Activated CD4-positive, alpha-beta T cell treated with anti-CD3 and anti-CD28 coated beads, Interleukin-2, amount 50 U/mL, for 16 hours (primary cell): ENCODE results near the gene PPM1A.
A peak's percentile ranks its signal among the peaks of the same experiment; 100 is the strongest.

ENCODE experiments used
- DNase-seq: peaks from one replicate; pipeline ENCODE4 v3.0.0-alpha.2; 2020

Gene PPM1A

DNA sequence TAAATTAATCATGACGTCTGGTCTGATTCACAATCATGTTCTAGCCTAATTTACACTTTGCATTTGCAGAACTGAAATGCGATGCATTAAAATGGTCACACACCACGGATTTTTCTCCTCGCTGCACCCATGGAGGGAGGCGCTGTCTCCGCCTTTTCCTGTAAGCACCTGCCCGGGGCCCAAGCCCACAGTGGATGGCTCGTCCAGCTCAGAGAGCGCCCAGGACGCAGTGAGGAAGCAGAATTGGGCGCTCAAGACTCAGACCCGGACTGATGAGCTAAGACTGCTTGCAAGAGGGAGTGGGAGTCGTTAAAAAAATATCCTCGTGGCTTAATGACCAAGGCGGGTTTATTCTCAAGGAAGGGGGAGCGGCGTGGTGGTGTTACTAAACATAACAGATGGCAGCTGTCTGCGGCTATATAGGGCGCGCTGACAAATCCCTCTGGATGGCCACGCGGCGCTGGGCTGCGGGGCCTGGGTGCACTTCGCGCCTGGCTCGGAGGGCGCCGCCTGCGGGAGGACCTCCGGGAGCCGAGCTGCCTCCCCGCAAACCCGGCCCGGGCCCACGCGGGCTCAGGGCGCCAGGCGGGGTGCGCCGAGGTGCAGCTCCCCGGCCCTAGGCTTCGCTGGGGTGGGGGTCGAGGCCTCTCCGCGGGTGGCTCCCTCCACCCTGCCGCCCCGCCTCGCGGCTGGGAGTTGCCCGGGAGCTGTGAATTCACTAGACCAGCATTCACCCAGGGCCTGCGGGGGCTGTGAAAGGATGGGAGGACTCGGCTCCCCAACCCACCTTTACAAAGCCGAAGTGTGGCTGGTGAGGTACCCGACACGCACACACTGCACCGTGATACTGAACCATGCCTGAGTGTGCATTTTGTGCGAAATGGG is 78.7 kb downstream of the PPM1A start:
- DNase-seq = peak; percentile 41

DNA sequence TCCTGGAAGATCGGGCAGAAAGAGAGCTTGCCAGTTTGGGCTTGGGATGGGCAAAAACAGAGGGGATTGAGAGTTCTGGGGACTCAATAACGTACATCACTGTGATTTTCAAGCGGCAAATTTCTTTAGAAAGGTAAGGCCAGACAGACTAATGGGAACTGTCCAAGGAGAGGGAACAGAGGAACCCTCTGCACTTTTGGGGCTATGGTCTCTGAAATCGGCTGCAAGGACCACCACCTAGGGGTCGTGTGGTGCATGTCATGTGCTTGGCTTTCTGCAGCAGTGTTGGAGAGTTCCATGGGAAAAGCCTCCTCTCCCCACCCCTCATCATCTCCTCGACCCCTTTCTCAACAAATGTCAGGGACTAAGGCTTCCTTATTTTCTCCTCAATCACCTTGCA is 79.6 kb downstream of the PPM1A start:
- DNase-seq = no peak

DNA sequence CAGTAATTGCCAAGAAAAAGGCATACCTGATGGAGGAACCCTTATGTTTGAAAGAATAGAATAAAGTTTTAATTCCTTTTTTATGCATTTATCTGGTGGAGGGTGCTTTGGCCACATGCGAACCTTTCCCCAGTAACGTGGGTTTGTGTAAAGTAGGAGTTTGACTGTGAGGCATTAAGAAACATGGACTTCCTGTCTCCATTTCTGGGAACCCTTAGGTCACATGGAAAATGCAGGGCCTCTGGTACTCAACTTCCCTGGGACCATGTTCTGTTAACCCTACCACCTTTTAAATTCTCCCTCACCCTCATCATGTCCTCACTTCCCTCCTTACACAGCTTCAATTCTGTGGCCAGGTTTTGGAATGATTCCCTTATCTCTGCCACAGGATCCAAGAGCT is 80.3 kb downstream of the PPM1A start:
- DNase-seq = no peak

DNA sequence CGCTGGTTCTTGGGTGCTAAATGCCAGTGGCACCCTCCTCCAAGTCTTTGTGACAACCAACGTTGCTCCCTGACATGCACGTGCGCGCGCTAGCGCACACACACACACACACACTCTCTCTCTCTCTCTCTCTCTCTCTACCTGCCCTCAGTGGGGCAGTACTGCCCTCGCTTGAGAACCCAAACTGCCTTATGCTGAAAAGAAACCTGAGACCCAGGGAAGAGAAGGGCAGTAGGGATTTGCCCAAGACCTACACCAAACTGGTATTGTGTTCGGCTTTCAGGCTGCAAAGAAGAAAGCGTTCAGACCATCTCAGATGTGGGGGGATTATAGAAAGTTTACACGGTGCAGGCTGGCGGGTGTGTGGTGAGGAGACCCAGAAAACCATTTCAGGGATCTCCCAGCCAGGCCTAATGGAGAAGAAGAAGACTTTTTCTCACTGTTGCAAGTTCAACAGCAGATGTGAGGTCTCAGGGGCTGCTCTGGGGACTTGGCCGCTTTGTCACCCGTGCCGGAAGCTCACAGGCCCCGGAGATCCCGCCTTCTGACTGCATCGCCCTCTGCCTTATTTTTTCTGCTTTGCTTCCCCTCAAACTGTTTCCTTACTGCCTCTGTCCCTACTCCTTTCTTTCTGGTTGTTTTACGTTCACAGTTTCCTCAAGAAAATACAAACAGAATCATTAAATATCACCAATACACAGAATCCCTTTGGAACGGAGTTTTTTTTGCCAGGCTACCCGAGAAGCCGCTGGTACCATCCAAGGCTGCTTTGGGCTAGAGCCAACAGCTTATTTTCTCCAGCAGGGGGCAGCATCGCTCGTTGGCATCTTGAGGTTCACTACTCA is 82.4 kb downstream of the PPM1A start:
- DNase-seq = peak; percentile 84

DNA sequence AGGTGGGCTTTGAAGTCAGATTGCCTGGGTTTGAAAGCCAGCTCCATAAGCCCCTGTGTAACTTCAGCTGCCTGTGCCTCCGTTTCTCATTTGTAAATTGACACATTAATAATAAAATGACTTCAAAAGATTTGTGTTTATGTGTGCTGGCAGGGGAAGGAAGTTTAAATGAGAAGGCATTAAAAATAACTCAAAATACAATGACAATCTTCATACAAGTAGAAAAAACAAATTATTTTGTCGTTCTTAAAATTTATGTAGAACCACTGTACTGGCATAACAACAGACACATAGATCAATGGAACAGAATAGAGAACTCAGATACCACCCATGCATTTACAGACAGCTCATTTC is 83.0 kb downstream of the PPM1A start:
- DNase-seq = no peak

DNA sequence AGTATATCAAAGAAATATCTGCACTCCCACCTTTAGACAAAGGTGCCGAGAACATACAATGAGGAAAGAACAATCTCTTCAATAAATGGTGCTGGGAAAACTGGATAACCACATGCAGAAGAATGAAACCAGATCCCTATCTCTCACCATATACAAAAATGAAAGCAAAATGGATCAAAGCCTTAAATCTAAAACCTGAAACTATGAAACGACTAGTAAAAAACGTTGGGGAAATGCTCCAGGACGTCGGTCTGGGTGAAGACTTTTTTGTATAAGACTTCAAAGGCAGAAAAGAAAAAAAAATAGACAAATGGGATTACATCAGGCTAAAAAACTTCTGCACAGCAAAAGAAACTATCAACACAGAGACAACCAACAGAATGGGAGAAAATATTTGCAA is 83.8 kb downstream of the PPM1A start:
- peak; percentile 7 for DNase-seq

DNA sequence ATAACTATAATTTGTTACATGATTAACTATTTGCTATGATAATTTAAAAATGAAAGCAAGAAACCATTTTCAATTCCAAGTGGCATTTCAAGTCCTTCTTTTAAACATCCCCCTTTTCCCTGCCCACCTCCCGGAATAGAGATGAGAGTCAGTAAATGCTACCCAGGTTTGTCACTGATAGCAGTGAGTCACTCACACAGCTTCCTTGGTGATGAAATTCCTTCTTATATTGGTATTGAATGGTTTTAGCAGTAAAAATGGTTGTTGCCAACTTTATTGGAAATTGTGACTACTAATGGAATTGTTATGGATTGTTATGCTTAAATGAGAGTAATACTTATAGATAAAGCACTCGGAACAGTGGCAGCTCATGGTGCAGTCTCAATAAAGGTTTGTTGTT is 90.5 kb downstream of the PPM1A start:
- DNase-seq = no peak

DNA sequence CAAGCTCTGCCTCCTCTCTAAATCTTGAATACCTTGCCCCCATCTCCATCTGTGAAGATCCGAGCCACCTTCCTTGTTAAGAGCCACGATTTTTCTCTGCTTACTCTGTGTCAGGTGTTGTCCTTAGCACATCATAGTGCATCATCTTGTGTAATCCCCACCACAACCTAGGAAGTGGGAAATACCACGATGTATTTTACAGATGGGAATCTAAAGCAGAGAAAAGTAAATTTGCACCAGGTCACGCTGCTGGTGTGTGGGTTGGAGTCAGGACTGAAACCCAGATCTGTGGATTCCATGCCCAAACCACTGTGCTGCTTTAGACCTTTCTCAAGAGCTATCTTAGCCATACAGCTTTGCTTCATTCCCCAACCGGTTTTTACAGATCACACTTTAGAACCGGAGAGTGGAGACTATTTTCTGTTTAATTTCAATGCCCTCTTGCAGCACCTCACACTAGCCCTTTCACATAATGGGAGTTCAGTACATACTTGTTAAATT is 94.6 kb downstream of the PPM1A start:
- DNase-seq = no peak

DNA sequence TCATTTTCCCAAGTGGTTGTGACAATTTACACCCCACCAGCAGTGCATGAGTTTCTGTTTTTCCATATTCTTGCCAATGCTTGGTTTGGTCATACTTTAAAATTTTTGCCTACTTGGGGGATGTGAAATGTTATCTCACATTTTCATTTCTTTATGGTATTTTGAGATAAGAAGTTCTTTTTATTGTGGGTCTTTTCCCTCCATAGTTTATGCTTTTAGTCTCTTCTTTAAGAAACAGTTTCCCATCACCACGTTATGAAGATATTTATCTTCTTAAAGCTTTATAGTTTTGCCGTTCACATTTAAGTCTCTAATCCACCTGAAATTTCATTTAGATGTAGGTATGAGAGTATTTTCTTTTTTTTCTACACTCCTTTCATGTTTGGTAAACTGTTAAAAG is 95.7 kb downstream of the PPM1A start:
- no peak for DNase-seq

DNA sequence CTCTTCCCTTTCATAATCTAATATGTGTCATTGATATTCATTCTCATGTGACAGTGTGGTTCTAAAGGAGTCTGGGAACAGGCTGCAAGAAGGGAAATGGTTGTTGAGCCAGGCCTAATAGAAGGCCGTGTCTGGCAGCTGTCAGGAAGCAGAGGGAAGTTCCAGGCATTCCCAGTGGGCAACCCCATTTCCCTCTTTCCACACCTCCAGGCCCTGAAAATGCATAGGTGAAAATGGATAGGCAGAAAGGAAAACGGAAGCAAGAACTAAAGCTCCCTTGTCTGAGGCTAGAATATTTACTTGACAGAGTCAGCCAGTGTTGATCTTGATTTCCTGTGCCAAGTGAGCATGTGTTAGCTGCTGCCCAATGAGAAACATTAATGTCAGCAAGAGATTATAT is 97.7 kb downstream of the PPM1A start:
- no peak for DNase-seq

DNA sequence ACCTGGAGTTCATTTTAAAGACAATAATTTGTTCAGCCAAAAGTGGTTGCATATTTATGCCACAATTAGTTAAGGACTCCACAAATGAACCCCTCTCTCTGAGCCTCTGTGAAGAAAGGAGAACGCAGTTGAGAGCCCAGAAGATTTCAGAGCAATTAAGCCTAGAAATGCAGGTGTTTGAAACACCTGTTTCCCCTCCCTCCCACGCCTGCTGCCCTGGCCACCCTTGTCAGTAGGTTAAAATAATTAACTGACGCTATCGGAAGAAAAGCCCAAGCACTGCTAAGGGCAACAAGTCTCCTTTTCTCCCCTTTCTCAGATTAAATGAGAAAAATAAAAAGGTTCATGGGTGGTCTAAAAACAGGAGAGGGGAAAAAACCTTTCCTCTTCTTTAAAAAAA is 99.2 kb downstream of the PPM1A start:
- DNase-seq = no peak
